K562 (cell line): ENCODE results near the gene PRPF39. TPM values are rescaled to one million over a fixed set of nuclear protein-coding genes. Genes with fewer than 3 reads are reported as not detected.

Source experiments
- ATAC-seq: fragments of 200-7000 bp; cut with Tn5 transposase; 3 replicates; pipeline ENCODE4 v1.9.1; 2020; ENCODE audit warnings: moderate library complexity
- BruUV-seq: library from RNA; stranded (reverse); fragments of 400-500 nt; replicated peaks from 2 replicates; lab custom pipeline; 2021; lab: Mats Ljungman, UMichigan
- CTCF ChIA-PET: fragments of 300-600 bp; formaldehyde crosslinking; extraction: SDS; loops from one replicate; lab custom pipeline; 2021; ENCODE audit warnings: low intra/inter-chr PET ratio; lab: Yijun Ruan, JAX
- POLR2A ChIA-PET: fragments of 300-600, 350-650 bp; sonication (Branson Sonifier 250); formaldehyde crosslinking; extraction: SDS; loops from one replicate; lab custom pipeline; 2021; ENCODE audit warnings: antibody characterized with exemption, inconsistent platforms; lab: Yijun Ruan, JAX
- DNase-seq, 4 experiments: peaks; one replicate each; pipeline versions ENCODE4 v3.0.0 to v3.0.0-alpha.2; 2011 to 2018; ENCODE audit warnings: low spot score in 3 of 4, mixed read lengths in 3 of 4; ENCODE audit errors: extremely low read depth in 1 of 4
- FAIRE-seq: peaks from 2 replicates; lab custom pipeline; 2011; peaks lifted over from hg19 to GRCh38; lab: Jason Lieb, UNC
- H2AFZ ChIP-seq: 2 replicates; pipeline ENCODE4 v1.6.0; 2011; ENCODE audit warnings: low read depth, low read length, control low read depth, inconsistent platforms
- H3K27ac ChIP-seq: fragments of 200-600 bp; 3 replicates; pipeline ENCODE4 v1.8.0; 2011; ENCODE audit warnings: low read depth, mild to moderate bottlenecking, control low read depth, inconsistent platforms, low read length, moderate library complexity, mixed read lengths; ENCODE audit errors: extremely low read depth
- H3K27me3 ChIP-seq, 2 experiments: fragments of 300-600 bp in 1 of 2; 2 replicates in 1 of 2; 3 replicates in 1 of 2; pipeline versions ENCODE4 v1.6.0 to v1.8.0; 2011; ENCODE audit warnings: inconsistent platforms in 2 of 2, low read length in 2 of 2, mild to moderate bottlenecking in 1 of 2, mixed read lengths in 1 of 2, moderate library complexity in 1 of 2; ENCODE audit not compliant: control insufficient read depth in 2 of 2, insufficient read depth in 2 of 2
- H3K36me3 ChIP-seq: fragments of 300-600 bp; 3 replicates; pipeline ENCODE4 v1.8.0; 2011; ENCODE audit warnings: mild to moderate bottlenecking, low read length, inconsistent platforms; ENCODE audit not compliant: control insufficient read depth, insufficient read depth
- H3K4me1 ChIP-seq, 2 experiments: fragments of 200-600 bp in 1 of 2; replicated peaks in 1 of 2; 2 replicates in 1 of 2; 3 replicates in 1 of 2; pipeline versions ENCODE4 v1.5.1 to v1.8.0; 2011; ENCODE audit warnings: inconsistent platforms in 2 of 2, low read length in 2 of 2, mild to moderate bottlenecking in 1 of 2, mixed read lengths in 1 of 2, moderate library complexity in 1 of 2; ENCODE audit not compliant: control insufficient read depth in 2 of 2, insufficient read depth in 2 of 2
- H3K4me2 ChIP-seq: 2 replicates; pipeline ENCODE4 v1.6.1; 2011; ENCODE audit warnings: low read length, control low read depth, inconsistent platforms, mixed read lengths; ENCODE audit not compliant: insufficient read depth
- H3K4me3 ChIP-seq: fragments of 200-600 bp; sonication (generic), shearing (Covaris generic); 2 replicates; pipeline ENCODE4 v1.5.1; 2016; ENCODE audit warnings: control low read depth, inconsistent platforms
- H3K79me2 ChIP-seq: fragments of 200-600 bp; 3 replicates; pipeline ENCODE4 v1.8.0; 2011; ENCODE audit warnings: low read length, inconsistent platforms; ENCODE audit not compliant: control insufficient read depth, insufficient read depth
- H3K9ac ChIP-seq, 2 experiments: 2 replicates each; pipeline versions ENCODE4 v1.6.0 to v1.6.1; 2011; ENCODE audit warnings: low read depth in 2 of 2, low read length in 2 of 2, control low read depth in 1 of 2, inconsistent platforms in 1 of 2, mild to moderate bottlenecking in 1 of 2, mixed read lengths in 1 of 2; ENCODE audit not compliant: insufficient read depth in 1 of 2
- H3K9me1 ChIP-seq: one replicate; pipeline ENCODE4 v1.6.0; 2011; ENCODE audit warnings: inconsistent platforms, mild to moderate bottlenecking, low read length, moderate library complexity; ENCODE audit not compliant: control insufficient read depth, insufficient read depth
- H3K9me3 ChIP-seq: replicated peaks from 2 replicates; pipeline ENCODE4 v1.5.1; 2011; ENCODE audit warnings: low read depth, low read length, inconsistent platforms; ENCODE audit not compliant: control insufficient read depth, insufficient read depth
- H4K20me1 ChIP-seq: replicated peaks from 2 replicates; pipeline ENCODE4 v1.6.1; 2011; ENCODE audit warnings: low read length, inconsistent platforms, mixed read lengths; ENCODE audit not compliant: control insufficient read depth, insufficient read depth
- HDAC1 ChIP-seq, 2 experiments: fragments of 450-650 bp; IDR thresholded peaks; 2 replicates each; pipeline ENCODE4 v1.6.1; 2016 to 2017; ENCODE audit warnings: inconsistent platforms in 1 of 2, mild to moderate bottlenecking in 1 of 2, moderate library complexity in 1 of 2
- KAT7 ChIP-seq: sonication (generic); formaldehyde crosslinking; IDR thresholded peaks from 2 replicates; pipeline ENCODE4 v1.8.0; 2022; ENCODE audit warnings: missing genetic modification reagents, mild to moderate bottlenecking, borderline replicate concordance
- TEAD2 ChIP-seq: fragments of 450-650 bp; IDR thresholded peaks from 2 replicates; pipeline ENCODE4 v1.6.1; 2016; ENCODE audit warnings: missing genetic modification characterization, control low read depth, missing compliant biosample characterization
- ZBTB7A ChIP-seq: IDR thresholded peaks from 2 replicates; pipeline ENCODE4 v1.6.1; 2011; ENCODE audit warnings: low read depth, mild to moderate bottlenecking, low read length, moderate library complexity, borderline replicate concordance; ENCODE audit not compliant: control insufficient read depth
- ZNF239 ChIP-seq: fragments of 250-450 bp; sonication (Bioruptor Pico); IDR thresholded peaks from 2 replicates; pipeline ENCODE4 v1.4.0; 2020; ENCODE audit warnings: mild to moderate bottlenecking
- ZNF76 ChIP-seq: fragments of 250-450 bp; sonication (Bioruptor Pico); IDR thresholded peaks from 2 replicates; pipeline ENCODE4 v1.4.0; 2020; ENCODE audit warnings: mild to moderate bottlenecking, moderate library complexity, borderline replicate concordance
- WGBS: fragments of 100-300 bp; shearing (Covaris generic); methylation state at CpG from one replicate; pipeline ENCODE4 v1.1.6; 2016; ENCODE audit warnings: low coverage, mixed read lengths; ENCODE audit not compliant: insufficient coverage; ENCODE audit errors: missing lambda C conversion rate; 5-methylcytosine and 5-hydroxymethylcytosine counted together
- in situ Hi-C: fragments of 300-500 bp; cut with MboI; formaldehyde crosslinking; loops from 4 replicates; pipeline ENCODE4 v1.15.0; 2018; ENCODE audit warnings: inconsistent platforms, mixed read lengths
- intact Hi-C: fragments of 100-400 bp; cut with micrococcal nuclease; formaldehyde crosslinking; loops from 2 replicates; pipeline ENCODE4 v1.14.2; 2022
- polyA plus RNA-seq, 8 experiments: library from polyadenylated mRNA; depleted of rRNA in 4 of 8; stranded (reverse) in 5 of 8; unstranded in 3 of 8; fragments of >200 nt; fragmentation: Nextera tagmentation in 2 of 8; fragmentation: Illumina TruSeq in 1 of 8; extraction: Ambion mirVana in 2 of 8; extraction: Trizol in 1 of 8; gene quantifications; 2 replicates each; pipeline versions ENCODE4 v1.2.1 to v1.2.3, GENCODE V29; 2011 to 2014; ENCODE audit warnings: inconsistent platforms in 1 of 8, missing spikeins in 1 of 8
- total RNA-seq, 7 experiments: library from RNA; depleted of rRNA in 6 of 7; stranded (reverse); fragments of >200 nt in 6 of 7; fragmentation: Illumina TruSeq in 2 of 7; extraction: Trizol in 2 of 7; gene quantifications; 2 replicates each; pipeline versions ENCODE4 v1.2.1 to v1.2.3, GENCODE V29; 2011 to 2021; ENCODE audit warnings: low replicate concordance in 1 of 7
- TF ChIP-seq, protein P1 (sequence below): fragments of 250-450 bp; sonication (Bioruptor Pico); IDR thresholded peaks from 2 replicates; pipeline ENCODE4 v1.5.0; 2022; ENCODE audit warnings: mild to moderate bottlenecking
- TF ChIP-seq, protein P2 (sequence below), 2 experiments: fragments of 450-650 bp in 1 of 2; sonication (generic) in 1 of 2; formaldehyde crosslinking in 1 of 2; IDR thresholded peaks in 1 of 2; conservative IDR thresholded peaks in 1 of 2; 2 replicates each; pipeline versions ENCODE4 v1.6.1 to v1.8.1; 2016 to 2023; ENCODE audit warnings: mild to moderate bottlenecking in 2 of 2, moderate library complexity in 2 of 2, inconsistent platforms in 1 of 2, missing genetic modification reagents in 1 of 2

PRPF39 gene
- total and polyA plus RNA-seq, 9 of the 15 experiments (the other 6 are each of a cell fraction or from before 2014, with no cell fraction given): 13.3 to 50.4 (median 24.8) TPM

DNA sequence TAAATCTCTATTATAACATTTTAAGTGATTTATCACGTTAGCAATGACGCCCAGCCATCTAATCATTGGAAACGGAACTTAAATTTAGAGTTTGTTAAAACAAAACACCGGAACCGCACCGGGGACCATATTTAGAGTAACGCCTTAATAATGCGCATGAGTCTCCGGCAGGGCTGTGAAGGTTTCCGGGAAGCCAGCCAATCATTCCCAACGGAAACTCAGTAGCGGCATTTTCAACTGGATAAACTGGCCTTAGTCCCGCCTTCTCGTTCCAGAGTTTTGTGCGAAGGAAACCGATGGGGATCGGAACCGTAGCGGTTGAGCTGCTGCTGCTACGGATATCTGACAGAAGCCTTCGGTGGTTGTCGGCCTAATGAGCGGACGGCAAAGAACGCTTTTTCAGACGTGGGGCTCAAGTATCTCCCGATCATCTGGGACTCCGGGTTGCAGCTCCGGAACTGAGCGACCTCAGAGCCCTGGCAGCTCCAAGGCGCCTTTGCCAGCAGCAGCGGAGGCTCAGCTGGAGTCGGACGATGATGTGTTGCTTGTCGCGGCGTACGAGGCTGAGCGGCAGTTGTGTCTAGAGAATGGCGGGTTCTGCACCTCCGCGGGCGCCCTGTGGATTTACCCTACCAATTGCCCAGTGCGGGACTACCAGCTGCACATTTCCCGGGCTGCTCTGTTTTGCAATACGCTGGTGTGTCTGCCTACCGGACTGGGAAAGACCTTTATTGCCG lies 51.9 kb downstream of the PRPF39 start, which contains the start of gene FANCM:
FANCM (plus strand) TSS at position 272 of the 737 bp plus-strand sequence; CDS start at position 374, 102 bp downstream.
- peak within 1 kb of the TSS; percentile 98 for H2AFZ ChIP-seq
- no peak for TF ChIP-seq ZBTB7A
- TF ChIP-seq, protein P1, sequence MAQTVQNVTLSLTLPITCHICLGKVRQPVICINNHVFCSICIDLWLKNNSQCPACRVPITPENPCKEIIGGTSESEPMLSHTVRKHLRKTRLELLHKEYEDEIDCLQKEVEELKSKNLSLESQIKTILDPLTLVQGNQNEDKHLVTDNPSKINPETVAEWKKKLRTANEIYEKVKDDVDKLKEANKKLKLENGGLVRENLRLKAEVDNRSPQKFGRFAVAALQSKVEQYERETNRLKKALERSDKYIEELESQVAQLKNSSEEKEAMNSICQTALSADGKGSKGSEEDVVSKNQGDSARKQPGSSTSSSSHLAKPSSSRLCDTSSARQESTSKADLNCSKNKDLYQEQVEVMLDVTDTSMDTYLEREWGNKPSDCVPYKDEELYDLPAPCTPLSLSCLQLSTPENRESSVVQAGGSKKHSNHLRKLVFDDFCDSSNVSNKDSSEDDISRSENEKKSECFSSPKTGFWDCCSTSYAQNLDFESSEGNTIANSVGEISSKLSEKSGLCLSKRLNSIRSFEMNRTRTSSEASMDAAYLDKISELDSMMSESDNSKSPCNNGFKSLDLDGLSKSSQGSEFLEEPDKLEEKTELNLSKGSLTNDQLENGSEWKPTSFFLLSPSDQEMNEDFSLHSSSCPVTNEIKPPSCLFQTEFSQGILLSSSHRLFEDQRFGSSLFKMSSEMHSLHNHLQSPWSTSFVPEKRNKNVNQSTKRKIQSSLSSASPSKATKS (CRISPR knock-in tag): no peak
- no peak for TF ChIP-seq ZNF76 (CRISPR knock-in tag)
- TF ChIP-seq TEAD2: no peak
- peak in 1 of 2 experiments; percentile 92; a peak in 2 of 4 replicates for TF ChIP-seq HDAC1 (IDR thresholded peaks at IDR 0.05)
- TF ChIP-seq, protein P2, sequence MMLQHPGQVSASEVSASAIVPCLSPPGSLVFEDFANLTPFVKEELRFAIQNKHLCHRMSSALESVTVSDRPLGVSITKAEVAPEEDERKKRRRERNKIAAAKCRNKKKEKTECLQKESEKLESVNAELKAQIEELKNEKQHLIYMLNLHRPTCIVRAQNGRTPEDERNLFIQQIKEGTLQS (IDR thresholded peaks at IDR 0.05): no peak
- TF ChIP-seq, protein P2 (CRISPR knock-in tag; conservative IDR thresholded peaks at IDR 0.05): no peak
- TF ChIP-seq KAT7: no peak
- no peak for TF ChIP-seq ZNF239 (CRISPR knock-in tag)

More for the DNA sequence above, 51.9 kb downstream of the PRPF39 start, which contains the start of gene FANCM:
- Histone ChIP-seq H3K4me3 (peak within 1 kb of the TSS; percentile 91), H4K20me1 (0 out of 2 replicates have a peak, but pooled peaks cover 5% of the 10 kb centered on the region), H3K9ac (peak within 1 kb of the TSS; percentile 84 to 98), H3K4me2 (peak within 1 kb of the TSS; percentile 95), H3K9me3 (no peaks in the 10 kb centered on the region), H3K27me3 (no peaks in the 10 kb centered on the region), H3K4me1 (no peaks in the 10 kb centered on the region; a peak in 3 of 5 replicates), H3K27ac (peak within 1 kb of the TSS; percentile 86), H3K36me3 (0 out of 3 replicates have a peak, but pooled peaks cover 8% of the 10 kb centered on the region), H3K79me2 (peaks cover 84% of the 10 kb centered on the region), H3K9me1 (no peaks in the 10 kb centered on the region)
- TSS peak; percentile 76 for BruUV-seq
- ATAC-seq (peak; percentile 74), DNase-seq (peak; percentile 71 to 95 (median 82)), FAIRE-seq (peak; percentile 99)
- WGBS: 0% methylated on average over 45 of the region's 48 CpGs
- ChIA-PET CTCF (no interaction called here), POLR2A (interaction anchor here (0.8 to 1.5 kb wide), 5 partner anchors 10 to 64 kb away, joined by 3 to 4 read pairs (median 3); no protein-coding TSS in a partner anchor)
- intact Hi-C loops: loop anchor here (1.0 to 5.0 kb wide), 5 partner anchors 49 to 224 kb away; partner anchors contain the start of genes KLHL28 and MIS18BP1
- in situ Hi-C loops: no loop called here
